Brain microvascular endothelial cell (primary cell): ENCODE measurements around the gene TAGLN.

ENCODE experiments used
- DNase-seq: peaks from one replicate; pipeline ENCODE4 v3.0.0-alpha.2; 2020
- H3K27ac ChIP-seq: fragments of 250-450 bp; sonication (Bioruptor Pico); 2 replicates; pipeline ENCODE4 v1.5.1; 2020; ENCODE audit warnings: mild to moderate bottlenecking, moderate library complexity
- H3K27me3 ChIP-seq: fragments of 250-450 bp; sonication (Bioruptor Pico); replicated peaks from 2 replicates; pipeline ENCODE4 v1.5.1; 2020; ENCODE audit warnings: mild to moderate bottlenecking
- H3K36me3 ChIP-seq: fragments of 250-450 bp; sonication (Bioruptor Pico); replicated peaks from 2 replicates; pipeline ENCODE4 v1.5.1; 2020; ENCODE audit warnings: mild to moderate bottlenecking
- H3K4me3 ChIP-seq: 2 replicates; pipeline ENCODE4 v1.5.1; 2011; ENCODE audit warnings: low read depth, mild to moderate bottlenecking, control low read depth, low read length, moderate library complexity
- in situ Hi-C: cut with HindIII; loops from 2 replicates; pipeline ENCODE4 v1.10.0; 2017; ENCODE audit warnings: low sequenced_read_pairs, low pct_ligation_motif_present
- TF ChIP-seq, protein P1 (sequence below): IDR thresholded peaks from 2 replicates; pipeline ENCODE4 v1.5.1; 2011; ENCODE audit warnings: low read depth, mild to moderate bottlenecking, moderate library complexity, low read length, control low read depth, inconsistent platforms; ENCODE audit errors: missing control alignments

TAGLN gene

DNA sequence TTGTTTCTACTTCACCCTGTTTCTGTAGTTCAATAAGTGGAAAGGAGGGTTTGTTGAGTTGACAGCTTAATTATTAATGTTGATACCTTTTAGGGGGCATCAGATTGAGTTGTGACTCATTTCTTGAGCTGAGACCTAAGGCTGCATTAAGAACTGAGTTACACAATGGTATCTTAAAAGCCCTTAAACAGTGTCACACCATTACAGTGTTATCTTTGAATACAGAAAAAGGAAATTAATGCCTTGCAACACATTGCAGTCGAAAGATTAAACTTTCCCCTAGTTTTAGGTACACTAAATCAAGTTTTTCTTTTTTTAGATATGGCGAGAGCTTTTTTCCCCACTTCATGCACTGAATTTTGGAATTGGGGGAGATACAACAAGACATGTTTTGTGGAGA lies 38.3 kb upstream of the TAGLN start:
- Histone ChIP-seq H3K36me3 (peaks cover 43% of the 10 kb centered on the region), H3K27ac (no peak overlapping the region), H3K4me3 (no peak overlapping the region), H3K27me3 (no peaks in the 10 kb centered on the region)
- TF ChIP-seq, protein P1, sequence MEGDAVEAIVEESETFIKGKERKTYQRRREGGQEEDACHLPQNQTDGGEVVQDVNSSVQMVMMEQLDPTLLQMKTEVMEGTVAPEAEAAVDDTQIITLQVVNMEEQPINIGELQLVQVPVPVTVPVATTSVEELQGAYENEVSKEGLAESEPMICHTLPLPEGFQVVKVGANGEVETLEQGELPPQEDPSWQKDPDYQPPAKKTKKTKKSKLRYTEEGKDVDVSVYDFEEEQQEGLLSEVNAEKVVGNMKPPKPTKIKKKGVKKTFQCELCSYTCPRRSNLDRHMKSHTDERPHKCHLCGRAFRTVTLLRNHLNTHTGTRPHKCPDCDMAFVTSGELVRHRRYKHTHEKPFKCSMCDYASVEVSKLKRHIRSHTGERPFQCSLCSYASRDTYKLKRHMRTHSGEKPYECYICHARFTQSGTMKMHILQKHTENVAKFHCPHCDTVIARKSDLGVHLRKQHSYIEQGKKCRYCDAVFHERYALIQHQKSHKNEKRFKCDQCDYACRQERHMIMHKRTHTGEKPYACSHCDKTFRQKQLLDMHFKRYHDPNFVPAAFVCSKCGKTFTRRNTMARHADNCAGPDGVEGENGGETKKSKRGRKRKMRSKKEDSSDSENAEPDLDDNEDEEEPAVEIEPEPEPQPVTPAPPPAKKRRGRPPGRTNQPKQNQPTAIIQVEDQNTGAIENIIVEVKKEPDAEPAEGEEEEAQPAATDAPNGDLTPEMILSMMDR: no peak
- in situ Hi-C loops: no loop called here
- DNase-seq: no peak

DNA sequence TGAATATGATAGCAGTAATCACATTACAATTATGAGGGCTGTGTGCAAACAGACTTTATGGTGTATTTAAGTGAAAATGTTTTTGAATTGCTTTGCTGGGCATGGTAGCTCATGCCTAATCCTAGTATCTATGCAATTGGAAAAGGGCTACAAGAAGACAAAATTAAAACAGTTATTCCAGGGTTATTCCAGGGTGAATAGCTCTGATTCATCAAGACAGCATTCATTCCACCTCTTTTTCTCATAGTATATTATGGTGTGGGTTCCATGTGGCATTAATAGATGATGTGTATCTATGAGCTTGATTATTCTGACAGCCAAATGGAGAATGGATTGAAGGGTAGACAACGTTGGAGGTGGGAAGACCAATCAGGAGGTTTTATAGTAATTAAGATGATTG lies 32.7 kb upstream of the TAGLN start:
- no peak for DNase-seq
- H3K27me3 ChIP-seq: no peaks in the 10 kb centered on the region
- no peak overlapping the region for H3K4me3 ChIP-seq
- H3K36me3 ChIP-seq: peaks cover 53% of the 10 kb centered on the region
- in situ Hi-C loops: no loop called here
- H3K27ac ChIP-seq: no peak overlapping the region
- TF ChIP-seq, protein P1: no peak

DNA sequence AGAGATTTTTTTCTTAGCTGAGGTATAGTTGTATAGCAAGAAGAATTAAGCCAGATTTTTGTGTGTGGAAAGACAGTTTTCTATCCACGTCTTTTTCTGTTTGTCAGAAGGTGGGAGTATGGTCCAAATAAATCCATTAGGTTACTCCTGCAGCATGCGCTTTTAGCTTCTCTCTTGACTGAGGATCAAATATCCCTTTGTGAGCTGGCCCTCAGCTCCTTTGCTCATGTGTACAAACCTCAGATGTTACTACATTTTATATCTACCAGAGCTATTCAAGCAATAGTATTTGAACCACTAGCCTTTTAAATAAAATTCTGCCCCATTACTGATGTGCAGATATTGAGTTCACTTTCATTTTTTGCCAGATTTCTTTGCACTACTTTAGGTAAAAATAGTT lies 29.4 kb upstream of the TAGLN start:
- DNase-seq: no peak
- in situ Hi-C loops: no loop called here
- peaks cover 30% of the 10 kb centered on the region for H3K36me3 ChIP-seq
- no peaks in the 10 kb centered on the region for H3K27me3 ChIP-seq
- no peak overlapping the region for H3K27ac ChIP-seq
- no peak overlapping the region for H3K4me3 ChIP-seq
- TF ChIP-seq, protein P1: no peak

DNA sequence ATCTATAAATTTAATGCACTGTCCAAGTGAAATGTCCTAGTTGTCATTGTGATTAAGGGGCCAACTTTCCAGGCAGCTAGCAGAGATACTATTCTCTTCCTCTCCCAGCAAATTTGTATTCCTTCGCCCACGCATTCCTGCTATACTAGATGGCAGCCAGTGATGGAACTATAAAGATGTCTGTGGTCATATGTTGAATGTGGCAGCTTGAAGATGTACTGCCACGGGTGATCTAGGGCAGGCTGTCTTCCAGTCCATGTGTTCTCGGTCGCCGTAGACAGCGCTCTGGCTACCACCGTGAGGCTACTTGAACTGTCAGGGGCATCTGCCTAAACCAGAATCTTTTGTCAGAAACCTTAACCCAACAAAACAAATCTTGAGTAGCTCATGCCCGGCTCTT lies 29.0 kb upstream of the TAGLN start:
- Histone ChIP-seq H3K27me3 (no peaks in the 10 kb centered on the region), H3K36me3 (peaks cover 27% of the 10 kb centered on the region), H3K27ac (no peak overlapping the region), H3K4me3 (no peak overlapping the region)
- in situ Hi-C loops: no loop called here
- no peak for DNase-seq
- TF ChIP-seq, protein P1: no peak

DNA sequence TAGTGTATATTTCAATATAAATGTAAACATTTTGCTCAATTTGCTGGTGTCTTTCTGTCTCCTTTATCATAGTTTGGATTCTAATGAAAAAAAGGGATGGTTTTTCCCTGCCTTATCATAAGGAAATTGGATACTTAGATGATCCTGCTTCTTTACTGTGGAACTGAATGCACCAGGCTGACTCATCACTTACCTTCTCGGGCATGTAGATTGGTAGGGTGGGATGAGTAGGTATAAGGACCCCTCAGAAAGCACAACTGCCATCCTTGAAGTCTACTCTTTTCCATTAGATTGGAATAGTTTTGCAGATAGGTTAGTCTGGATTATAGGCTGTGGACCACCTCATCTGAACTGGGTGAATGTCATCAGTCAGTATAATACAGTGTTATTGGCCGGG lies 28.2 kb upstream of the TAGLN start:
- no peak for DNase-seq
- no peak overlapping the region for H3K4me3 ChIP-seq
- TF ChIP-seq, protein P1: no peak
- H3K36me3 ChIP-seq: peaks cover 25% of the 10 kb centered on the region
- in situ Hi-C loops: no loop called here
- H3K27ac ChIP-seq: no peak overlapping the region
- H3K27me3 ChIP-seq: no peaks in the 10 kb centered on the region

DNA sequence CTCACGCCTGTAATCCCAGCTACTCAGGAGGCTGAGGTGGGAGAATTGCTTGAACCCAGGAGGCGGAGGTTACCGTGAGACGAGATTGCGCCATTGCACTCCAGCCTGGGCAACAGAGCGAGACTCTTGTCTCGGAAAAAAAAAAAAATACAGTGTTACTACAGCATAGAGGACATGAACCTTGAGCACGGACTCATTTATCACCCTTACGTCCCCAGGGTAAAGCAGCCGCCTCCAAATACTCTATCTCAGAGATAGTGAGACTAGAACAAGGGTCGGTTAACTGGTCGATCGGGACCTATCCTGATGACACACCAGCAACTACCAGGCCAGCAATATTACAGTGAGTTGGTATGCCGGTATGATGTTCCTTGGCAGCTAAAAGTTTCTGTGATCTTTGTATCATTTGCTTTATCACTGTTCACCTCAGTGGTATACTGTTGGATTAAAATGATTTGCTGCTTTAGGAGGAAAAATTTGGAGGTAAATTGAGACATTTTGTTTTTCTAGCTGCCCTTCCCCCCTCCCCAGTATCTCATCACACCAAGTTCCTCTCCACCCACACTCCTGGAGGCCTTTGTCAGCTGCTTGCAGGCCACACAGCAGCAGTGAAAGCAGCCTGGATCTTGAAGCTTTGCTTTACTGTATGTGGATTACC lies 27.6 kb upstream of the TAGLN start:
- Histone ChIP-seq H3K4me3 (no peak overlapping the region), H3K27me3 (no peaks in the 10 kb centered on the region), H3K36me3 (peaks cover 22% of the 10 kb centered on the region), H3K27ac (peak overlapping the region; percentile 24)
- TF ChIP-seq, protein P1: no peak
- in situ Hi-C loops: no loop called here
- DNase-seq: peak; percentile 40
